ENCODE data around the gene MTERF2. TPM values are rescaled to one million over a fixed set of nuclear protein-coding genes. Genes with fewer than 3 reads are reported as not detected.
A peak's percentile ranks its signal among the peaks of the same experiment; 100 is the strongest.
"Not testable (repeated sequence)": the region's sequence is repeated elsewhere in the genome, so short reads cannot be mapped to it uniquely, and the experiment has no call there.

Gene MTERF2, protein sequence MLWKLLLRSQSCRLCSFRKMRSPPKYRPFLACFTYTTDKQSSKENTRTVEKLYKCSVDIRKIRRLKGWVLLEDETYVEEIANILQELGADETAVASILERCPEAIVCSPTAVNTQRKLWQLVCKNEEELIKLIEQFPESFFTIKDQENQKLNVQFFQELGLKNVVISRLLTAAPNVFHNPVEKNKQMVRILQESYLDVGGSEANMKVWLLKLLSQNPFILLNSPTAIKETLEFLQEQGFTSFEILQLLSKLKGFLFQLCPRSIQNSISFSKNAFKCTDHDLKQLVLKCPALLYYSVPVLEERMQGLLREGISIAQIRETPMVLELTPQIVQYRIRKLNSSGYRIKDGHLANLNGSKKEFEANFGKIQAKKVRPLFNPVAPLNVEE
- 26.2 TPM for polyA plus RNA-seq (ENCODE audit: insufficient read length)

GRCh38 chr12:106986625-106987389 is at the start of gene MTERF2:
Gene MTERF2, minus strand, starts transcription at chr12:106987146. Its CDS starts 8,432 bp downstream, at chr12:106978714.
- peak; percentile 94 for DNase-seq

- DNase-seq, result no peak
Measured at GRCh38 chr12:107035733-107036132, 48.8 kb upstream of the MTERF2 start.

DNA sequence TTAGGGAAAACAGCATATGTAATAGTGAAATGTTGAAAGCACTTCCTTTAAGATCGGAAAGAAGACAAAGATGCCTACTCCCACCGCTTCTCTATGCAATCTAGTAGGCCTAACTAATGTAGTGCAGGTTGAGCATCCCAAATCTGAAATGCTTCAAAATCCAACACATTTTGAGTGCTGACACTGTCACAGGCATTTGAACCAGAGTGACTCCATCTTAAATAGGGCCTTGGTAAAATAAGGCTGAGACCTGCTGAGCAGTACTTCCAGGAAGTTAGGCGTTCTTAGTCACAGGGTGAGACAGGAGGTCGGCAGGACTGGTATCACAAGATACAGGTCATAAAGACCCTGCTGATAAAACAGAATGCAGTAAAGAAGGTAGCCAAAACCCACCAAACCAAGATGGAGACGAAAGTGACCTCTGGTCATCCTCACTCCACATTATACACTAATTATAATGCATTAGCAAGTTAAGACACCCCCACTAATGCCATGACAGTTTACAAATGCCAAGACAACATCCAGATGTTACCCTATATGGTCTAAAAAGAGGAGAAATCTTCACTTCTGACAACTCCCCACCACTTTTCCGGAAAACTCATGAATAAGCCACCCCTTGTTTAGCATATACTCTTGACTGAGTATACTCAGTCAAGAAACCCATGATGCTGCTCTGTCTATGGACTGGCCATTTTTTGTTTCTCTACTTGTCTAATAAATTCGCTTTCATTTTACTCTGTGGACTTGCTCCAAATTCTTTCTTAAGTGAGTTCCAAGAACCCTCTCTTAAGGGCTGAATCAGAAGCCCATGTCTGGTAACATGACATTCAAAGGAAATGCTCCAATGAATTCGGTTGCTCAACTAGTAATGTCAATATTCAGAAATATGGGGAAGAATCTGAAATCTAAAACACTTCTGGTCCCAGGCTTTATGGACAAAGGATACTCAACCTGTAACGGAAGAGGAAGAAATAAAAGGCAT is 47.1 kb upstream of the MTERF2 start:
- no peak for DNase-seq

DNA sequence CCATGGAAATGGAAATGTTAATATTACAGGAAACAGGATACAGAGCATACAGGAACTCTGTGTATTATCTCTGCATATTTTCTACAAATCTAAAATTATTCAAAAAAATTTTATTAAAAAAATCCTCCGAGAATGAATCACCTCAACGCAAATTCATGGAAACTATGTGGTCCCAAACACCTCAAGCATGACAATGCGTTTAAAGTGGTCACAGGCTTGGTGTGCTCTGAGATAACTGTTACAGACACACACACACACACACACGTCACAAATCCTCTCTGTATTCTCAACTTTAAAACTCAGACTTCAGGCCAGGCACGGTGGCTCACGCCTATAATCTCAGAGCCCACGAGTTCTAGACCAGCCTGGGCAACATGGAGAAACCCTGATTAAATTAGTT is 45.3 kb upstream of the MTERF2 start:
- no peak for DNase-seq

DNA sequence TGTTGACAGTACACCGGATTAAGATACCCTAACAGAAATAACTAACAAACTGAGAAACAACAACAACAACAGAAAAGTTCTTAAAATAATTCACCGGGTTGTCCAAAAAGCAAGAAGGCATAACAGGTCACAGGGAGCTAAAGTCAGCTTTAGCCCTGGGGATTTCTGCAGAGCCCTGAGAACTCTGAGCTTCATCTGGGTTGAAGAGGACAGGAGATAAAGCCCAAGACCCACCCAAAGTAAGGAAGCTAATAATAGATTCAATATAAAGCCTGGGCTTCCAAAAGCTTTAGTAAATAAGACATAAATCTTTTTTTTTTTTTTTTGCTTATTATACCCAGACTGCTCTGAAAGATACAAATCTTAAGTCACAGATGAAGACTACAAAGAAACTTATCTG is 44.1 kb upstream of the MTERF2 start:
- no peak for DNase-seq

DNA sequence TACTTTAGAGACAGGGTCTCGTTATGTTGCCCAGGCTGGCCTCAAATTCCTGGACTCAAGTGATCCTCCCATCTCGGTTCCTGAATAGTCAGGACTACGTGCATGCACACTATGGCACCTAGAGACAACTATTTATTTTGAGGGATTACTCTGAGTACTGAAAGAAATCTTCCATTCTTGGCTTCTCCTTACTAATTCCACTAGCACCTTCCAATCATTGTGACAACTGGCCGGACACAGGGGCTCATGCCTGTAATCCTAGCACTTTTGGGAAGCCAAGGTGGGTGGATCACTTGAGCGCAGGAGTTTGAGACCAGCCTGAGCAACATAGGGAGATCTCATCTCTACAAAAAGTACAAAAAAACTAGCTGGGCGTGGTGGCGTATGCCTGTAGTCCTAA is 42.1 kb upstream of the MTERF2 start:
- peak; percentile 45 for DNase-seq

GRCh38 chr12:107027636-107028053 is 40.7 kb upstream of the MTERF2 start:
- peak; percentile 87 for DNase-seq

DNA sequence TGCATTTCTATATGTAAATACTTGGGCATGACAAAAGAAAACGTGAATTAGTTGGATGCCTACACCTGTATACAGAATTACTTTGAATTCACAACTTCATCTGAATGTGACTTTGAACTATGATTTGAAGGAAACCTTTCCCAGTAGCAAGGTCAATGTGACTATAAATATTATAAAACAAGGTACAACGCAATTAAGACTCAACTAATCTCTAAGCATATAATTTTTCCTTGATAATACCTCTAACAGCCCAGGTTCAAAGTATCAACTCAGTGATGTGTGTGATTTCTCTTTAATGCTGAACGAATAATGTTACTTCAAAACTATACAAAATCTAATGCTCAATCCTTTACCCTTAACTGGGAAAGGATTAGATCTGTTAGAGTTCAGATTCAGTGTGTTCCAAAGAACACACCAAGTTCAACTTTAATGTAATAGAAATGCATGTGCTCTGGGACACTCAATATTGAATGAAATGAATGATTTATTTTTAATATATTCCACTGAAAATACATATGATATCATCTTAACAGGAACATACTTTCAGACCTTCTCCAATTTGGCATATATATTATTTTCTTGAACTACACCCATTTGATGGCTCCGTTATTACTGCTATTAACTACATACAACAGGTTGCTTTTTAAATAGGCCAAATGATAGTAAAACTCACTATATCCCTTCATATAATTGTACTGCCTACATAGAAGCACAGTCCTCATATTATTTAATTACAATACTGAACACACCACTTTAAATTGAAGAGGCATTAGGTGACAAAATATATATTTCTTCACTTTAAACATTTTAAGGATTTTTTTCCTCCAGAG is 40.1 kb upstream of the MTERF2 start:
- DNase-seq, result peak; percentile 43

DNA sequence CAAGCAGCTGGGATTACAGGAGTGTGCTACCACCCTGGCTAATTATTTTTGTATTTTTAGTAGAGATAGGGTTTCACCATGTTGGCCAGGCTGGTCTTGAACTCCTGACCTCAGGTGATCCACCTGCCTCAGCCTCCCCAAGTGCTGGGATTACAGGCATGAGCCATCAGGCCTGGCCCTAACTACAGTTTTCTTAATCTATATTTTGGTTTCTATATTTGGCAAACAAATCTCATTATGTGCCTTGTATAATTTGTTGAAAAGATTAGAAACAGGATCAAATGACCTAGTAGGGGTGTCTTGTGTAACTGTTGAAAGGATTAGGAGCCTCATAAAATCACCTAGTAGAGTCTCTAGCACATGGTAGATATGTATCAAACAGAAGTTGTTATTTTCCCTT is 39.4 kb upstream of the MTERF2 start:
- not testable (repeated sequence) for DNase-seq

DNA sequence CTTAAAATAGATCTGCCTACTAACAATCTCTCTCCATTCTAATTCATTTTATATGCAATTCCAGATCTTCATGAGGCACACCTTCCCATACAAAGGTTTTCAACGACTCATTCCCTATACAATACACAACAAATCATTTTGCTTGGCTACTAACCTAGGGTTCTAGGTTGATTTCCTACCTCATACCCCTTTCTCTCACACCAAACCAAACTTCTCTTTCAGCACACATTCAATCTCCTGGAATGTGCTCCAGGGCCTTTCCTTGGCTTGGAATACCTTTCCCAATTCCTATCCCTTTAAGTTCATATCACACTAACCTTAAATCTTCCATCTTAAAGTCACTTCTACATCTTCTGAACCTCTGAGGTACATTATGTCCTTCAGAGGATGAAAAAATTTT is 38.7 kb upstream of the MTERF2 start:
- DNase-seq, result no peak

DNA sequence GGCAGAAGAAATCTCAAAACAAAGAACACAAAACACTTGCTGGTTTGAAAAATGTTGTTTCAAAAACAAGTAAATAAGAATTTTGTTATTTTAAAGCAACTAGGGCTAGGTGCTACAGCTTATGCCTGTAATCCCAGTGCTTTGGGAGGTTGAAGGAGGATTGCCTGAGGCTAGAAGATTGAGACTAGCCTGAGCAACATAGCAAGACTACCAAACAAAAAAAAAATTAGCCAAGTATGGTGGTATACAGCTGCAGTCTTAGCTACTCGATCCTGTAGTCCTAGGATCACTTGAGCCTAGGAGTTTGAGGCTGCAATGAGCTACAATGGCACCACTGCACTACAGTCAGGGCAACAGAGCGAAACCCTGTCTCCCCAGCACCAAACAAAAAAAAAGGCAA is 32.6 kb upstream of the MTERF2 start:
- no peak for DNase-seq

DNA sequence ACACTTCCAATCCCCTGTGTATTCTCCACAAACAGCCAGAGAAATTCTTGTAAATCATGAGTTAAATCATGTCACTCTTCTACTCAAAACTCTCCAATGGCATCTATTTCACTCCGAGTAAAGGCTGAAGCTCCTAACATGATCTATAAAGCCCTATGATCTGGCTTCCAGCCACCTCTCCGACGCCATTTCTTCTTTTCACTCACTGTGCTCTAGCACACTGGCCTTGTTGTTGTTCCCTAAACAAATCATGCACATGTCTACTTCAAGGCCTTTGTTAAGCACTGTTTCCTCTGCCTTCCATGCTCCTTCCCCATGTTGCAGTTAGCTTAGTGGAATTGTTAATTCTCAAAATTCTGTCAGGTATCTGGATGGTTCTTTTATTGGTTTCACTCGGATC is 30.1 kb upstream of the MTERF2 start:
- DNase-seq, result no peak

- no peak for DNase-seq
Measured at GRCh38 chr12:107014055-107014454, 27.1 kb upstream of the MTERF2 start.

DNA sequence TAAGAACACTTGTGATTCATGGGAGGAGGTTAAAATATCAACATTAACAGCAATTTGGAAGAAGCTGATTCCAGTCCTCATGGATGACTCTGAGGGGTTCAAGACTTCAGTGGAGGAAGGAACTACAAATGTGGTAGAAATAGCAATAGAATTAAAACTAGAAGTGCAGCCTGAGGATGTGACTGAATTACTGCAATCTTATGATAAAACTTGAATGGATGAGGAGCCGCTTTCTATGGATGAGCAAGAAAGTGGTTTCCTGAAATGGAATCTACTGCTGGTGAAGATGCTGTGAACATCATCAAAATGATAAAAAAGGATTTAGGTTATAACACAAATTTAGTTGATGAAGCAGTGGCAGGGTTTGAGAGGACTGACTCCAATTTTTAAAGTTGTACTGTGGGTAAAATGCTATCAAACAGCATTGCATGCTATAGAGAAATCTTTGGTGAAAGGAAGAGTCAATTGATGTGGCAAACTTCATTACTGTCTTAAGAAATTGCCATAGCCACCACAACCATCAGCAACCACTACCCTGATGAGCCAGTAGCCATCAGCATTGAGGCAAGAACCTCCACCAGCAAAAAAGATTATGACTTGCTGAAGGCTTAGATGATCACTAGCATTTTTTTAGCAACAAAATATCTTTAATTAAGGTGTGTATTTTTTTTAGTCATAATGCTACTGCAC is 25.9 kb upstream of the MTERF2 start:
- no peak for DNase-seq

- no peak for DNase-seq
Measured at GRCh38 chr12:107011519-107011918, 24.6 kb upstream of the MTERF2 start.

DNA sequence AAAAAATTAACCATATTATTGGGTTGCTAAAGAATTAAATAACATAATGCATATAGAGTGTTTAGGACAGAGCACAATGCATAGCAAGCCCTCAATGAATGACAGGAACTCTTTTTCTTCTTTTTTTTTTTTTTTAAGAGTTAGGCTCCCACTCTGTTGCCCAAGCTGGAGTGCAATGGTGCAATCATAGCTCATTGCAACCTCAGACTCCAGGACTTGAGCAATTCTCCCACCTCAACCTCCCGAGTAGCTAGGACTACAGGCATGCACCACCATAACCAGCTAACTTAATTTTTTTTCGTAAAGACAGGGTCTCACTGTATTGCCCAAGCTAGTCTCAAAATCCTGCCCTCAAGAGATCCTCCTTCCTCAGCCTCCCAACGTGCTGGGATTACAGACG is 20.5 kb upstream of the MTERF2 start:
- DNase-seq, result no peak

DNA sequence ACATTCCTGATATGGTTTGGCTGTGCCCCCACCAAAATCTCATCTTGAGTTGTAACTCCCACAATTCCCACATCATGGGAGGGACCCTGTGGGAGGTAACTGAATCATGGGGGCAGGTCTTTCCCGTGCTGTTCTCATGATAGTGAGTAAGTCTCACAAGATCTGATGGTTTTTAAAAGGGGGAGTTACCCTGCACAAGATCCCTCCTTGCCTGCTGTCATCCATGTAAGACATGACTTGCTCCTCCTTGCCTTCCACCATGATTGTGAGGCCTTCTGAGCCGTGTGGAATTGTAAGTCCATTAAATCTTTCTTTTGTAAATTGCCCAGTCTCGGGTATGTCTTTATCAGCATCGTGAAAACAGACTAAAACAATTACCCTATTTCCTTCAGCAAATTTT is 15.7 kb upstream of the MTERF2 start:
- not testable (repeated sequence) for DNase-seq

- DNase-seq, result no peak
Measured at GRCh38 chr12:106999446-106999845, 12.5 kb upstream of the MTERF2 start.

- no peak for DNase-seq
Measured at GRCh38 chr12:106997916-106998315, 11.0 kb upstream of the MTERF2 start.

GRCh38 chr12:106996102-106996501 is 9.2 kb upstream of the MTERF2 start:
- not testable (repeated sequence) for DNase-seq
